Dedifferentiated amniotic fluid mesenchymal stem cell (primary cell): ENCODE data around the gene TTYH1.

Experiments used
- DNase-seq: peaks from one replicate; pipeline ENCODE4 v3.0.0-alpha.2; 2016; ENCODE audit errors: extremely low spot score

Gene TTYH1

DNA sequence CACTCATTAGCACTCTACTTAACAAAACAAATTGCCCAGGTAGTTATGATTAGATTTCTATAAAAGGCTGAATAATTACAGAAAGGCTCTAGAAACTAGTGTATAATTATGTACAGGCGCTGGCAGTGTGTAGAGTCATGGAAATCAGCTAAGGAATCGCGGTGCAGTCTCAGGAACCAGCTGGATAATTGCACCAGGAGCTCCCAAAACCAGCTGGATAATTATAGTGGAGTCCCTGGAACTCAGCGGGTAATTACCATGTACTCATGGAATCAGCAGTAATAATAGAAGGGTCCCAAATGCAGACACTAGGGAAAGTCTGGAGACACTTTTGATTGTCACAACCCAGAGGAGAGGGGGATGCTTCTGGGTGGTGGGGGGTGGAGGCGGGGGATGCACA, 23.2 kb upstream of the TTYH1 start:
- DNase-seq = no peak

- no peak for DNase-seq
Measured at GRCh38 chr19:54393381-54393780, 21.9 kb upstream of the TTYH1 start.

- no peak for DNase-seq
Measured at GRCh38 chr19:54395685-54396084, 19.6 kb upstream of the TTYH1 start.

GRCh38 chr19:54399189-54399588, 16.1 kb upstream of the TTYH1 start:
- no peak for DNase-seq

GRCh38 chr19:54400913-54401312, 14.4 kb upstream of the TTYH1 start:
- DNase-seq = no peak

- DNase-seq = no peak
Measured at GRCh38 chr19:54403054-54403453, 12.2 kb upstream of the TTYH1 start.

DNA sequence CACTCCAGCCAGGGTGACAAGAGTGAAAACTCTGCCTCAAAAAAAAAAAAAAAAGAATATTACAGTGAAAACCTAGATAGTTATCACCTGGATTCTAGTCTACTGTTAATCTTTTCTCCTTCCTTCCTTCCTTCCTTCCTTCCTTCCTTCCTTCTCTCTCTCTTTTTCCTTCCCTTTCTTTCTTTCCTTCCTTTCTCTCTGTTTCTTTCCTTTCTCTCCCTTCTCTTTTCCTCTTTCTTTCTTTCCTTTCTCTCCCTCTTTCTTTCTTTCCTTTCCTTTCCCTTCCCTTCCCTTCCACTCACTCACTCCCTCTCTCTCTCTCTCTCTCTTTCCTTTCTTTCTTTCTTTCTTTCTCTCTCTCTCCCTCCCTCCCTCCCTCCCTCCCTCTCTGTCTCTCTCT, 9.6 kb upstream of the TTYH1 start:
- DNase-seq = no peak

GRCh38 chr19:54407780-54408179, 7.5 kb upstream of the TTYH1 start:
- DNase-seq = no peak

DNA sequence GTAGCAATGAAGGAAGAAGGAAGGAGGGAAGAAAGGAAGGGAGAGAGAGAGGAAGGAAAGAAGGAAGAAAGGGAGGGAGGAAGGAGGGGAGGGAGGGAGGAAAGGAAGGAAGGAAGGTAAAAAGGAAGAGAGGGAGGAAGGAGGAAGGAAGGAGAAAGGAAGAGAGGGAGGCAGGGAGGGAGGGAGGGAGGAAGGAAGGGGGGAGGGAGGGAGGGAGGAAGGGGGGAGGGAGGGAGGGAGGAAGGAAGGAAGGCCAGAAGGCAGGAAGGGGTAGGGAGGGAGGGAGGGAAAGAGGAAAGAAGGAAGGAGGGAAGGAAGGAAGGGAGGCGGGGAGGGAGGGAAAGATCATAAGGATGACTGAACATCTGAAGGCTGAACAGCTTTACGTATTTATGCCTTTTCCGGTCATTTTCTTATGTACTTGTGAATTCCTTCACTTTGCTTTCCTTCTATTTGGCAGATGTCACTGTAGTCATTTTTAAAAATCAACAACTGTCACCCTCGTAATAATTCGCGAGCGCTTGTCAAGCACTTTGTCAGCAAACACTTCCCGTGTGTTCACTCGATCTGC, 6.7 kb upstream of the TTYH1 start:
- DNase-seq = no peak

DNA sequence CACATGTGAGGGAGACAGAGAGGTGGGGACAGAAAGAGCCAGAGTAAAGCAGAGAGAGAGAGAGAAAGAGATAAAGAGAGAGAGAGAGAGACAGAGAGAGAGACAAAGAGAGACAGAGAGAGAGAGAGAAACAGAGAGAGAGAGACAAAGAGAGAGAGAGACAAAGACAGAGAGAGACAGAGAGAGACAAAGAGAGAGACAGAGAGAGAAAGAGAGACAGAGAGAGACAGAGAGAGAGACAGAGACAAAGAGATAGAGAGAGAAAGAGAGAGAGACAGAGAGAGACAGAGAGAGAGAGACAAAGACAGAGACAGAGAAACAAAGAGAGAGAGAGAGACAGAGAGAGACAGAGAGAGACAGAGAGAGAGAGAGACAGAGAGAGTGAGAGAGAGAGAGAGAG, 4.2 kb upstream of the TTYH1 start:
- DNase-seq = no peak

- no peak for DNase-seq
Measured at GRCh38 chr19:54412877-54413276, 2.4 kb upstream of the TTYH1 start.

- no peak for DNase-seq
Measured at GRCh38 chr19:54414156-54414555, 1.1 kb upstream of the TTYH1 start.

- no peak for DNase-seq
Measured at GRCh38 chr19:54415901-54416673, 823 bp downstream of the TTYH1 start.

DNA sequence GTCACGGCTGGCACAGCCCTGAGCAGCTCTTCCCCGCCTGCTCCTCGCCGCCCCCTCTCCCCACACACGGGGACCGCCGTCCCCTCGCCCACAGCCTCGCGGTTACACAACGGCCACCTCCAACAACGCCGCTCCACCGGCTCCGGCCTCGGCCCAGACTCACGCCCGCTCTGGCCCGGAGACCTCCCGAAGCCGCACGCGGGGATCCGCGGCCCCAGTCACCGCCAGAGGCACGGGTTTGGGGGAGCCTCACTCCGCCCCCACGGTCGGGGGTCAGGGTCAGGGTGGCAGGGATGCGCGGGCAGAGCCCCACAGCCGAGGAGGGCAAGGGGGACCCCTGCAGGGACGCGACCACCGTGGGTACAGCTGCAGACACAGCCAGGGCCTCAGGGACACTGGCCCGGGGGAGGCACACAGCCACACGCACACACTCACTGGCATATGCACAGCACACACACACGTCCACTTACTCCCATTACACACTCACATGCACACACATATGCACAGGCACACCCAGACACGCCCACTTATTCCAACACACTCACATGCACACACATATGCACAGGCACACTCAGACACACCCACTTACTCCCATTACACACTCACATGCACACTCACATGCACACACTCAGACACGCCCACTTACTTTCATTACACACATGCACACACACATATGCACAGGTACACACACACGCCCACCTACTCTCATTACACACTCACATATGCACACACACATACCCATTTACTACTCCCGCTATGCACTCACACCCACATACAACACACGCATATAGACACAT, 1.6 kb downstream of the TTYH1 start:
- DNase-seq = no peak

DNA sequence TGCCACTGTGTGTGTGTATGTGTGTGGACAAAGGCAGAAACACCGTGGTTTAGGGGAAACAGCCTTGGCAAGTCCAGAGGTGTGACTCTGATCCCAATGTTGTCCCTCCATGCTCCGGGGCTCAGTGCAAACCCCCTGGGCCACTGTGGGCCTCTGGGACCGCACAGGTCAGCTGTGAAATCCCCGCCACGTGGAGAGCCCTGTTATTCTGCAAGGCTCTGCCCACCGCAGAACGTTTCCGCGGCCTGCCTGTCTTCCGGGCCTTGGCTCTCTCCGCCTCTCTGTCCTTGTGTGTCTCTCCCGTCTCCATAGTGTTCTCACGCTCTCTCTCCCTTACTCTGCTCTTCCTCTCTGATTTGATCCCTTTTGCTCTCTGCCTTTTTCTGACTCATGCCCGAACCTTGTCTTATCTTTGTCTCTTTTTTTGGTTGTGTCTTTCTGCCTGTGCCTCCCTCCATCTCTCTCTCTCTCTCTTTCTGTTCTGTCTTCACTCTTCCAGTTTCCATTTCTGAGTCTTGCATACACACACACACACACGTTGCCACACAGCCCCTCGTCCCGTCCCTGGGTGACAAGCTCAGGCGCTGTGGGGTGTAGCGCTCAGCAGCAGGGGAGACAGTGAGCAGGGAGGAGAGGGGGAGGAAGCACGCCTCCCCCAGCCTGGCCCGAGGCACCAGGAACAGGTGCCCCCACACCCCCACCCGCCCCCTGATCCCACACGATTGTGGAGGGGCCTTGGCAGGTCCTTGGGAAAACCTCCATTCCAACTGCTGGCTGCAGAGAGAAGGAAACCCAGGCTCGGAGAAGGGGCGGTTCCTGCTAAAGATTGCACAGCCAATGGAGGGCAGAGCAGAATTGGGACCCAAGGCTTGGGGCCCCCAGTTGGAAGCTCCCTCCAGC, 3.0 kb downstream of the TTYH1 start:
- DNase-seq = no peak

- DNase-seq = no peak
Measured at GRCh38 chr19:54418930-54419800, 3.9 kb downstream of the TTYH1 start.

GRCh38 chr19:54420068-54420382, 4.8 kb downstream of the TTYH1 start:
- no peak for DNase-seq

GRCh38 chr19:54420383-54421168, 5.3 kb downstream of the TTYH1 start:
- DNase-seq = no peak

DNA sequence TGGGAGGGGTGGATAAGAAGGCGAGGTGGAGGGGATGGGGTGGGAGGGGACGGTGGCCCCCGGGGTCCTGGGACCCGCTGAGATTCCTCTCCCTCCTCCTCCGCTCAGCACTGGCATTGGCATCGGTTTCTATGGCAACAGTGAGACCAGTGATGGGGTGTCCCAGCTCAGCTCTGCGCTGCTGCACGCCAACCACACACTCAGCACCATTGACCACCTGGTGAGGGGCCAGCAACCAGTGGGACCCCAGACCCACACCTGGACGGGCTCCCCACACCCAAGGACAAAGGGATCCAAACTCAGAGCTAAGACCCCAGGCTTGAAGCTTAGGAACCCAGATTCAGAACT, 5.9 kb downstream of the TTYH1 start:
- DNase-seq = no peak

DNA sequence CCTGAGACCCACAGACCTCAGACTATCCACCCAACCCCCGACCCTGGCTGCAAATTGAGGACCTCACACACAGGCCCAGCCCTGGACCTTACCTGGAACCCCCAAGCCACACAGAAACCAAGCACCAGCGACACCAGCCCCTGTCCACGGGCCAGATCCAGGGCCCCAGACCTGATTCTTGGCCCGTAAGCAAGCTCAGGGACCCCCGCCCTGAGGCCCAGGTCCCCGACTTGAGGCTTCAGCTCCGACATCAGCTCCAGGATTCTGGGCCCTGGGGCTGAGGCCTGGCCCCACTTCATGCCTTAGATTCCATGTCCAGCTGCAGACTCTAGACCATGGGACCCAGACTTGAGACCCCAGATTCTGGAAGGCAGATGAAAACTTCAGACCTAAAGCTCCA, 6.3 kb downstream of the TTYH1 start:
- no peak for DNase-seq
